Measurements from ENCODE around the gene MRGPRX3.

The MRGPRX3 gene

DNA sequence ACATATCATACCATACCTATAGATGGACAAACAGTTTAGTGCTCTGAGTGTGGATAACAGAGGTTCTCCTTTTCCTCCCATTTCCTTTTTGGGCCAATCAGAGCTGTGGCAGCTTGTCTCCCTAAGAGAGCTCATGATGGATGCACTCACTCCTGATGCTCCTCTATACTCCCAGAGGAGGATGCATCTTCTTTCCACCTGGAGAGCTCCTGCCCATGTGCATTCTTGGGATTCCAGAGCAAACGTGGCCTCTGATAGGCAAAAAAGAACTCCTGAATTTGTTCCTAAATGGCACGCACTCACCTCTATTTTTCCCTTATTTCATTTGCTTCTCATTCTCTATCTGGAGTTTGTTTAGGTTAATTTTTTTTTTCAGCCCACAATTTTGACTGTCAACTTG is 2.9 kb downstream of the MRGPRX3 start:
- H3K4me3 ChIP-seq (ENCODE audit: low read depth, low read length): no peak overlapping the region
- DNase-seq (ENCODE audit: low read depth): no peak
- TF ChIP-seq, protein P1, sequence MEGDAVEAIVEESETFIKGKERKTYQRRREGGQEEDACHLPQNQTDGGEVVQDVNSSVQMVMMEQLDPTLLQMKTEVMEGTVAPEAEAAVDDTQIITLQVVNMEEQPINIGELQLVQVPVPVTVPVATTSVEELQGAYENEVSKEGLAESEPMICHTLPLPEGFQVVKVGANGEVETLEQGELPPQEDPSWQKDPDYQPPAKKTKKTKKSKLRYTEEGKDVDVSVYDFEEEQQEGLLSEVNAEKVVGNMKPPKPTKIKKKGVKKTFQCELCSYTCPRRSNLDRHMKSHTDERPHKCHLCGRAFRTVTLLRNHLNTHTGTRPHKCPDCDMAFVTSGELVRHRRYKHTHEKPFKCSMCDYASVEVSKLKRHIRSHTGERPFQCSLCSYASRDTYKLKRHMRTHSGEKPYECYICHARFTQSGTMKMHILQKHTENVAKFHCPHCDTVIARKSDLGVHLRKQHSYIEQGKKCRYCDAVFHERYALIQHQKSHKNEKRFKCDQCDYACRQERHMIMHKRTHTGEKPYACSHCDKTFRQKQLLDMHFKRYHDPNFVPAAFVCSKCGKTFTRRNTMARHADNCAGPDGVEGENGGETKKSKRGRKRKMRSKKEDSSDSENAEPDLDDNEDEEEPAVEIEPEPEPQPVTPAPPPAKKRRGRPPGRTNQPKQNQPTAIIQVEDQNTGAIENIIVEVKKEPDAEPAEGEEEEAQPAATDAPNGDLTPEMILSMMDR (IDR thresholded peaks at IDR 0.05; ENCODE audit: control insufficient read depth, extremely low read depth, insufficient read depth): no peak

DNA sequence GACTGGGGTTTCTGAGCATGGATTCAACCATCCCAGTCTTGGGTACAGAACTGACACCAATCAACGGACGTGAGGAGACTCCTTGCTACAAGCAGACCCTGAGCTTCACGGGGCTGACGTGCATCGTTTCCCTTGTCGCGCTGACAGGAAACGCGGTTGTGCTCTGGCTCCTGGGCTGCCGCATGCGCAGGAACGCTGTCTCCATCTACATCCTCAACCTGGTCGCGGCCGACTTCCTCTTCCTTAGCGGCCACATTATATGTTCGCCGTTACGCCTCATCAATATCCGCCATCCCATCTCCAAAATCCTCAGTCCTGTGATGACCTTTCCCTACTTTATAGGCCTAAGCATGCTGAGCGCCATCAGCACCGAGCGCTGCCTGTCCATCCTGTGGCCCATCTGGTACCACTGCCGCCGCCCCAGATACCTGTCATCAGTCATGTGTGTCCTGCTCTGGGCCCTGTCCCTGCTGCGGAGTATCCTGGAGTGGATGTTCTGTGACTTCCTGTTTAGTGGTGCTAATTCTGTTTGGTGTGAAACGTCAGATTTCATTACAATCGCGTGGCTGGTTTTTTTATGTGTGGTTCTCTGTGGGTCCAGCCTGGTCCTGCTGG is 4.9 kb downstream of the MRGPRX3 start:
- TF ChIP-seq, protein P1 (IDR thresholded peaks at IDR 0.05; ENCODE audit: control insufficient read depth, extremely low read depth, insufficient read depth): no peak
- no peak overlapping the region for H3K4me3 ChIP-seq (ENCODE audit: low read depth, low read length)
- no peak for DNase-seq (ENCODE audit: low read depth)

DNA sequence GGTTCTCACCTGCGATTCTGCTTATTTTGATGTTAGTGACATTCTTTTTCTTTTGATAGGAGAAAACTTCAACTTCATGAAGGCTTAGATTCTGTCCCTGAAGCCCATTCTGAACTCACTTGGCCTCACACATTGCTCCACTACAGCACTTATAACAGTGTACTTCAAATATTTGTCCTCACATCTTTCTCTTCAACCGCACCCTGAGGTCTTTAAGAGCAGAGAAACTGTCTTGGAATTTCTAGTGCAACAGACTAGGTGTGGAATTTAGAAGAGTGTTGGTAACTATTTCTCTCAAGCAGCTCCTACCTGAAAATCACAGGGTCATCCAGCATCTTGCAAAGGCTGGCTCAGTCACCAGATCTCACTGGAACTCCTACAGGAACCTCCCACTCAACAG is 7.8 kb downstream of the MRGPRX3 start:
- TF ChIP-seq, protein P1 (IDR thresholded peaks at IDR 0.05; ENCODE audit: control insufficient read depth, extremely low read depth, insufficient read depth): no peak
- DNase-seq (ENCODE audit: low read depth): no peak
- no peak overlapping the region for H3K4me3 ChIP-seq (ENCODE audit: low read depth, low read length)

DNA sequence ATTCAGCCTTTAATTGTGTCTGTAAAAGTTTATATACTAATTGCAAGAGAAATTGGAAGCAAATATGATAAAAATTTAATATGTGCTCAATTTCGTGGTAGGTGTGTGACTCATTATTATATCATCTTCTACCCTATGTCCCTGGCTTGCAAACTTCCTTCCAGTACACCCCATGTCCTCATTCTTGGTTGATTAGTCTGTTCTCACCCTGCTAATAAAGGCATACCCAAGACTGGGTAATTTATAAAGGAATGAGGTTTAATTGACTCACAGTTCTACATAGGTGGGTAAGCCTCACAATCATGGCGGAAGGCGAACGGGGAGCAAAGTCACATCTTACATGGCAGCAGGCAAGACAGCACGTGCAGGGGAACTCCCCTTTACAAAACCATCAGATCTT is 11.9 kb downstream of the MRGPRX3 start:
- H3K4me3 ChIP-seq (ENCODE audit: low read depth, low read length): no peak overlapping the region
- DNase-seq (ENCODE audit: low read depth): no peak
- TF ChIP-seq, protein P1 (IDR thresholded peaks at IDR 0.05; ENCODE audit: control insufficient read depth, extremely low read depth, insufficient read depth): no peak

DNA sequence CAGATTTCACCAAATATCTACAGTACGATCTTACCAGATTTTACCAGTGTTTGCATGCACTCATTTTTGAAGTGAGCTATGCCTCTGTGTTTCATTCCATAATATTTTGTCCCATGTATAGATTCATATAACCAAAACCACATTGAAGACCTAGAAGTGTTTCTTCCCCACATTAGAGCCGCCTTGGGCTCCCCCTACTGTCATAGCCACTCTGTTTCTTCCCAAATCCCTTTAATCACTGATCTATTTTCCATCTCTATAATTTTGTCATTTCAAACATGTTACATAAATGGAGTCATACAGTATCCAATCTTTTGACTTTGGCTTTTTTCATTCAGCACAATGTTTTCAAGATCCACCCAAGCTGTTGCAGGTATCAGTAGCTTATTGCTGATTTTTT is 12.7 kb downstream of the MRGPRX3 start:
- TF ChIP-seq, protein P1 (IDR thresholded peaks at IDR 0.05; ENCODE audit: control insufficient read depth, extremely low read depth, insufficient read depth): peak; percentile 39
- DNase-seq (ENCODE audit: low read depth): no peak
- H3K4me3 ChIP-seq (ENCODE audit: low read depth, low read length): no peak overlapping the region

DNA sequence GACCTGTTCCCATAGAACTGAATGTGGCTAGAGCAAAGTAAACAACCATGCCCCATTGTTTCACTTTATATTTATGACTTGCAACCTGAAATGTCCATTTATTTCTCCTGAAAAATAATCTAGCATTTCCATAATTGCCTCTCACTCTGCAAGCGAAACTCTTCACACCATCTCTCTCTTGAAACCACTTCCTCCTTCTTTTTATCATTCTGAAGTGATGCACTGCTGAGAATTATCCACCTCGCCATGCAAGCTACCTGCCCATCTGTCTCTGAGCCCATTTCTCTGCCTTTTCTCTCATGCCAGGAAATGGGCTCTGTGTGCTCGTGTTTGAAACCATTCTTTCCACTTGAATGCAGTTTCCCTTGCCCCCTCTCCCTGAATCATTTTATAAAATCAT is 13.5 kb downstream of the MRGPRX3 start:
- H3K4me3 ChIP-seq (ENCODE audit: low read depth, low read length): no peak overlapping the region
- DNase-seq (ENCODE audit: low read depth): no peak
- TF ChIP-seq, protein P1 (IDR thresholded peaks at IDR 0.05; ENCODE audit: control insufficient read depth, extremely low read depth, insufficient read depth): no peak

DNA sequence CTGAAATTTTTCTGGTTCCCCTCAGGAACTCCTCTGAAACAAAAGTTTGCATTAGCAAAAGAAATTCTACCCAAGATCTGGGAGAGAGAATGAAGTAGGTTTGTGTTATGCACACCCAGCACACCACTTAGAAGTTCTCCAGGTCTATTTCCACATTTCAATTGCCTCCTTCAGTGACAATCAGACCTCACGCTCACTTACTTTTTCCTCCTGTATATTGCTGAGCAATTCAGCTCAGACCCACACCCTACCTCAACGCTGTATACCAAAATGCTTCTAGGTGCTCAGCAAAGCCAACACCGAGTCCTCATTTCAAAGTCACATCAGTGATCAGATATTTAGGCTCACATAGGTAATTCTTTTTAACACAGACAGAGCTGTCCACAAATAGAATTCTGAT is 19.2 kb downstream of the MRGPRX3 start:
- TF ChIP-seq, protein P1 (IDR thresholded peaks at IDR 0.05; ENCODE audit: control insufficient read depth, extremely low read depth, insufficient read depth): no peak
- H3K4me3 ChIP-seq (ENCODE audit: low read depth, low read length): no peak overlapping the region
- DNase-seq (ENCODE audit: low read depth): no peak

All from LNCaP clone FGC (cell line).